HEK293 (cell line): Measurements from ENCODE around the gene PLS1.

Source experiments
- CTCF ChIA-PET: fragments of 350-600 bp; formaldehyde crosslinking; extraction: SDS; loops from one replicate; lab custom pipeline; 2021; ENCODE audit warnings: antibody characterized with exemption; lab: Yijun Ruan, JAX
- POLR2A ChIA-PET: fragments of 300-600 bp; formaldehyde crosslinking; extraction: SDS; loops from one replicate; lab custom pipeline; 2020; ENCODE audit warnings: antibody characterized with exemption, inconsistent platforms; lab: Yijun Ruan, JAX
- H3K27ac ChIP-seq: fragments of 200-500 bp; sonication (Bioruptor generic); 2 replicates; pipeline ENCODE4 v1.5.1; 2014; ENCODE audit warnings: low read depth, low read length, control low read depth, inconsistent platforms; ENCODE audit errors: extremely low read depth
- H3K36me3 ChIP-seq, 2 experiments: fragments of 200-500 bp in 1 of 2; sonication (Bioruptor generic) in 1 of 2; 1 replicate in 1 of 2; 2 replicates in 1 of 2; pipeline ENCODE4 v1.5.1; 2014 to 2017; ENCODE audit warnings: inconsistent platforms in 2 of 2, low read length in 2 of 2; ENCODE audit not compliant: control insufficient read depth in 2 of 2, insufficient read depth in 1 of 2
- H3K4me1 ChIP-seq: fragments of 200-500 bp; sonication (Bioruptor generic); 2 replicates; pipeline ENCODE4 v1.5.1; 2014; ENCODE audit warnings: mild to moderate bottlenecking, low read length, inconsistent platforms; ENCODE audit not compliant: control insufficient read depth, insufficient read depth
- H3K4me3 ChIP-seq: 2 replicates; pipeline ENCODE4 v1.5.1; 2011; ENCODE audit warnings: low read depth, mild to moderate bottlenecking, control low read depth, low read length, moderate library complexity
- H3K9me3 ChIP-seq: fragments of 200-500 bp; sonication (Bioruptor generic); 2 replicates; pipeline ENCODE4 v1.5.1; 2014; ENCODE audit warnings: low read depth, low read length, inconsistent platforms; ENCODE audit not compliant: control insufficient read depth, insufficient read depth
- KLF7 ChIP-seq: fragments of 450-650 bp; formaldehyde crosslinking; IDR thresholded peaks from 2 replicates; pipeline ENCODE4 v1.5.1; 2016; ENCODE audit warnings: missing biosample characterization, missing genetic modification characterization, borderline replicate concordance
- MEIS1 ChIP-seq: sonication (generic); formaldehyde crosslinking; IDR thresholded peaks from 2 replicates; pipeline ENCODE4 v1.8.1; 2022; ENCODE audit warnings: missing genetic modification reagents, mild to moderate bottlenecking, borderline replicate concordance
- TSHZ1 ChIP-seq: fragments of 450-650 bp; formaldehyde crosslinking; IDR thresholded peaks from 2 replicates; pipeline ENCODE4 v1.5.1; 2016; ENCODE audit warnings: missing biosample characterization, missing genetic modification characterization, borderline replicate concordance
- ZBTB11 ChIP-seq: fragments of 450-650 bp; formaldehyde crosslinking; conservative IDR thresholded peaks from 2 replicates; pipeline ENCODE4 v1.5.1; 2016; ENCODE audit warnings: low read depth, missing biosample characterization, missing genetic modification characterization
- ZBTB48 ChIP-seq: fragments of 450-650 bp; formaldehyde crosslinking; IDR thresholded peaks from 2 replicates; pipeline ENCODE4 v1.5.1; 2016; ENCODE audit warnings: missing biosample characterization, missing genetic modification characterization
- ZEB2 ChIP-seq: fragments of 450-650 bp; formaldehyde crosslinking; IDR thresholded peaks from 2 replicates; pipeline ENCODE4 v1.5.1; 2016; ENCODE audit warnings: missing biosample characterization, missing genetic modification characterization
- ZNF155 ChIP-seq: fragments of 450-650 bp; formaldehyde crosslinking; IDR thresholded peaks from 2 replicates; pipeline ENCODE4 v1.5.1; 2016; ENCODE audit warnings: missing biosample characterization, missing genetic modification characterization
- ZNF211 ChIP-seq: fragments of 450-650 bp; formaldehyde crosslinking; IDR thresholded peaks from 2 replicates; pipeline ENCODE4 v1.5.1; 2016; ENCODE audit warnings: low read depth, missing biosample characterization, missing genetic modification characterization
- ZNF266 ChIP-seq: fragments of 450-650 bp; formaldehyde crosslinking; IDR thresholded peaks from 2 replicates; pipeline ENCODE4 v1.5.1; 2016; ENCODE audit warnings: missing biosample characterization, missing genetic modification characterization, low read depth
- ZNF398 ChIP-seq: fragments of 450-650 bp; formaldehyde crosslinking; IDR thresholded peaks from 2 replicates; pipeline ENCODE4 v1.5.1; 2017; ENCODE audit warnings: missing biosample characterization, missing genetic modification characterization
- ZNF426 ChIP-seq: fragments of 450-650 bp; formaldehyde crosslinking; IDR thresholded peaks from 2 replicates; pipeline ENCODE4 v1.5.1; 2017; ENCODE audit warnings: missing biosample characterization, missing genetic modification characterization, mild to moderate bottlenecking, inconsistent platforms, moderate library complexity
- ZNF549 ChIP-seq: fragments of 450-650 bp; IDR thresholded peaks from 2 replicates; pipeline ENCODE4 v1.5.1; 2018; ENCODE audit warnings: missing biosample characterization, missing genetic modification characterization, mild to moderate bottlenecking, inconsistent platforms, moderate library complexity
- ZNF571 ChIP-seq: fragments of 450-650 bp; formaldehyde crosslinking; IDR thresholded peaks from 2 replicates; pipeline ENCODE4 v1.5.0; 2017; ENCODE audit warnings: missing biosample characterization, missing genetic modification characterization
- ZNF610 ChIP-seq: fragments of 450-650 bp; formaldehyde crosslinking; IDR thresholded peaks from 2 replicates; pipeline ENCODE4 v1.5.1; 2016; ENCODE audit warnings: missing biosample characterization, missing genetic modification characterization, borderline replicate concordance
- ZNF624 ChIP-seq: fragments of 450-650 bp; formaldehyde crosslinking; IDR thresholded peaks from 2 replicates; pipeline ENCODE4 v1.5.1; 2017; ENCODE audit warnings: missing biosample characterization, missing genetic modification characterization
- ZNF843 ChIP-seq: fragments of 450-650 bp; formaldehyde crosslinking; IDR thresholded peaks from 2 replicates; pipeline ENCODE4 v1.5.1; 2016; ENCODE audit warnings: missing biosample characterization, missing genetic modification characterization
- ZSCAN18 ChIP-seq: fragments of 450-650 bp; formaldehyde crosslinking; IDR thresholded peaks from 2 replicates; pipeline ENCODE4 v1.5.1; 2016; ENCODE audit warnings: missing biosample characterization, missing genetic modification characterization

The PLS1 gene

GRCh38 chr3:142676151-142676550 lies 80.0 kb downstream of the PLS1 start:
- ChIA-PET CTCF (no interaction called here), POLR2A (no interaction called here)
- H3K36me3 ChIP-seq = peaks cover 0 to 7% of the 10 kb centered on the region in 2 experiments; a peak in 2 of 3 replicates
- no peak overlapping the region for H3K27ac ChIP-seq
- TF ChIP-seq ZNF155 (no peak), ZNF398 (tag by site-specific recombination) (no peak), TSHZ1 (tag by site-specific recombination) (no peak), ZNF610 (no peak), KLF7 (no peak), ZNF624 (tag by site-specific recombination) (no peak), ZNF843 (no peak), ZNF426 (tag by site-specific recombination) (no peak), ZNF571 (tag by site-specific recombination) (no peak), ZNF549 (tag by site-specific recombination) (no peak)
- no peaks in the 10 kb centered on the region for H3K9me3 ChIP-seq
- H3K4me1 ChIP-seq = no peaks in the 10 kb centered on the region
- no peak overlapping the region for H3K4me3 ChIP-seq

GRCh38 chr3:142680710-142681109 lies 84.5 kb downstream of the PLS1 start:
- H3K4me1 ChIP-seq = no peaks in the 10 kb centered on the region
- no peak overlapping the region for H3K27ac ChIP-seq
- peaks cover 0 to 3% of the 10 kb centered on the region in 2 experiments; a peak in 2 of 3 replicates for H3K36me3 ChIP-seq
- ChIA-PET CTCF (interaction anchor here (0.7 to 1.4 kb wide), 3 partner anchors 9 to 94 kb away, joined by 4 to 5 read pairs (median 4); no protein-coding TSS in a partner anchor), POLR2A (interaction anchor here (0.9 kb wide), 1 partner anchor 16 kb away, joined by 3 read pairs; no protein-coding TSS in a partner anchor)
- TF ChIP-seq ZNF266 = no peak
- TF ChIP-seq MEIS1 = no peak
- no peaks in the 10 kb centered on the region for H3K9me3 ChIP-seq
- H3K4me3 ChIP-seq = no peak overlapping the region

GRCh38 chr3:142690613-142691012 lies 94.4 kb downstream of the PLS1 start:
- H3K9me3 ChIP-seq = no peaks in the 10 kb centered on the region
- POLR2A ChIA-PET = no interaction called here
- TF ChIP-seq ZNF211 (tag by site-specific recombination) (no peak), ZEB2 (tag by site-specific recombination) (no peak), ZSCAN18 (tag by site-specific recombination) (no peak), ZBTB48 (tag by site-specific recombination) (no peak), ZBTB11 (no peak)
- TF ChIP-seq, all 188 proteins: peak for 0
- H3K36me3 ChIP-seq = peaks cover 0 to 8% of the 10 kb centered on the region in 2 experiments; a peak in 2 of 3 replicates
- H3K4me3 ChIP-seq = no peak overlapping the region
- CTCF ChIA-PET = no interaction called here
- no peaks in the 10 kb centered on the region for H3K4me1 ChIP-seq
- H3K27ac ChIP-seq = no peak overlapping the region
